ENCODE data around the gene FLRT3.

FLRT3 gene

DNA sequence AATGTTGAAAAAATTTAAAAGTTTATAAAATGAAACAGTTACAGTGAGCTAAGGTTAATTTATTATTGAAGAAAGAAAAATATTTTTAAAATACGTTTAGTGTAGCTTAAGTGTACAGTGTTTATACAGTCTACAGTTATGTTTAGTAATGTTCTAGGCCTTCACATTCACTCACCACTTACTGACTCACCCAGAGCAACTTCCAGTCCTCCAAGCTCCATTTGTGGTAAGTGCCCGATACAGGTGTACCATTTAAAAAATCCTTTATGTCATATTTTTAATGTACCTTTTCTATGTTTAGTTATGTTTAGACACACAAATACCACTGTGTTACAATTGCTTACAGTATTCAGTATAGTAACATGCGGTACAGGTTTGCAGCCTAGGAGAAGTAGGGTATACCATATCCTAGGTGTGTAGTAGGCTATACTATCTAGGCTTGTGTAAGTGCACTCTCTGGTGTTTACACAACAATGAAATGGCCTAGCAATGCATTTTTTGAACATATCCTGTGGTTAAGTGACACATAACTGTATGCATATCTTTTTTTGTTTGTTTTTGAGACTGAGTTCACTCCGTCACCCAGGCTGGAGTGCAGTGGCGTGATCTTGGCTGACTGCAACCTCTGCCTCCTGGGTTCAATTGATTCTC, 26.3 kb downstream of the FLRT3 start:
- TF ChIP-seq, protein P1, sequence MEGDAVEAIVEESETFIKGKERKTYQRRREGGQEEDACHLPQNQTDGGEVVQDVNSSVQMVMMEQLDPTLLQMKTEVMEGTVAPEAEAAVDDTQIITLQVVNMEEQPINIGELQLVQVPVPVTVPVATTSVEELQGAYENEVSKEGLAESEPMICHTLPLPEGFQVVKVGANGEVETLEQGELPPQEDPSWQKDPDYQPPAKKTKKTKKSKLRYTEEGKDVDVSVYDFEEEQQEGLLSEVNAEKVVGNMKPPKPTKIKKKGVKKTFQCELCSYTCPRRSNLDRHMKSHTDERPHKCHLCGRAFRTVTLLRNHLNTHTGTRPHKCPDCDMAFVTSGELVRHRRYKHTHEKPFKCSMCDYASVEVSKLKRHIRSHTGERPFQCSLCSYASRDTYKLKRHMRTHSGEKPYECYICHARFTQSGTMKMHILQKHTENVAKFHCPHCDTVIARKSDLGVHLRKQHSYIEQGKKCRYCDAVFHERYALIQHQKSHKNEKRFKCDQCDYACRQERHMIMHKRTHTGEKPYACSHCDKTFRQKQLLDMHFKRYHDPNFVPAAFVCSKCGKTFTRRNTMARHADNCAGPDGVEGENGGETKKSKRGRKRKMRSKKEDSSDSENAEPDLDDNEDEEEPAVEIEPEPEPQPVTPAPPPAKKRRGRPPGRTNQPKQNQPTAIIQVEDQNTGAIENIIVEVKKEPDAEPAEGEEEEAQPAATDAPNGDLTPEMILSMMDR (IDR thresholded peaks at IDR 0.05; ENCODE audit: control insufficient read depth, insufficient read depth, low read depth, low read length, missing control alignments): no peak
- DNase-seq (ENCODE audit: low read depth): no peak
- H3K4me3 ChIP-seq (ENCODE audit: control insufficient read depth, low read depth, low read length): no peak overlapping the region

DNA sequence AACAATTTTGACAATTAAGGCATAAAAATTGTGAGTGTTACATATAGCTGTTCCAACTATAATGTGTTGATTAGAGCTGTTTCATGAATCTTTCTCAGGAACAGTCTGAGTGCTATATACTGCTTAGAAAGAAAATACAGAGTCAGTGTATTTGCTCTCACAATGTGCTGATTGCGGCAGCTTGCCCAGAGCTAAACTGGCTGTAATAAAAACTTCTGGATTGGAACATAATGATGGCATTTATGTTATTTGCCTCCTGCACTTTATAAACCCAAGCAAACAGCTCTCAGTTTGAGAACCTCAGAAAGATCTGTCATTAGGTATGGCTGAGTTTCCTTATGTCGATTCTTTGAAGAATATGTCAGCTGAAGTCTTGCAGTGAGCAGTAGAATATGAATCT, 29.5 kb downstream of the FLRT3 start:
- TF ChIP-seq, protein P1 (IDR thresholded peaks at IDR 0.05; ENCODE audit: control insufficient read depth, insufficient read depth, low read depth, low read length, missing control alignments): no peak
- no peak overlapping the region for H3K4me3 ChIP-seq (ENCODE audit: control insufficient read depth, low read depth, low read length)

DNA sequence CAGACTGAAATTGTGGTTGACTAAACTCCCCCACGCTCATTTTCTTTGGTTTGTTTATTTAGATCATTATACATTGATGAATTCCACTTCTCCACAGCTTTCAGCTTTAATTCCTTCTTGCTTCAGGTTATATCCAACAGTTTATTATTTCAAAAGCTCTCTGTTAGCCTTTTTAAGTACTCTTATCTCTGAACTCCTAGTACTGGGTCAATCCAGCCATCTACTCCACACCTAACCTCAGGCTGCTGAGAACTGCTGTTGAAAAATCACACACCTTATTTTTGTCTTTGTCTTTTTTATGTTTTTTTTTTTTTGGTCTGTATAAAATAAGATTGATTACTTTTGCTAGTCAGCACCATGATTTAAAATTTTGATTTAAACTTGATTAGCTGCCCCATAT, 32.9 kb downstream of the FLRT3 start:
- TF ChIP-seq, protein P1 (IDR thresholded peaks at IDR 0.05; ENCODE audit: control insufficient read depth, insufficient read depth, low read depth, low read length, missing control alignments): no peak
- no peak overlapping the region for H3K4me3 ChIP-seq (ENCODE audit: control insufficient read depth, low read depth, low read length)
- no peak for DNase-seq (ENCODE audit: low read depth)

More for the DNA sequence above, 29.5 kb downstream of the FLRT3 start:
- DNase-seq (ENCODE audit: low read depth): no peak

DNA sequence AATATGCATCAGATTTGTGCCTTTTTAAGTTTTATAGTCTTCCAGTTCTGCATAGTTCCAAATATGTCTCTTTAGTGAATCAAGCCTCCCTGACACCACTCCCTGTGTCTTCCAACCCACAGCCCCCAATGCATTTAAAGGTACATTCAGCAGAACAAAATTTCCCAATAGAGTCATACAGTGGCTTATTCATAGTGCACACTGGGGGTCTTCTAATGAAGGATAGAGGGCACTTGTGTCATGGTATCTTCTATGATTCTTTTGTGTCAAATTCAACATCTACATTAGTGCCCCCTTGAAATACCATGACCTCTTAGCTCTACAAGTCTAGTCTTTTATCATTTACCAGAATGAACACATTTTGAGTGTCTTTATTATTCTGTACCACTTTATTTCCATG, 33.8 kb downstream of the FLRT3 start:
- no peak overlapping the region for H3K4me3 ChIP-seq (ENCODE audit: control insufficient read depth, low read depth, low read length)
- TF ChIP-seq, protein P1 (IDR thresholded peaks at IDR 0.05; ENCODE audit: control insufficient read depth, insufficient read depth, low read depth, low read length, missing control alignments): no peak
- no peak for DNase-seq (ENCODE audit: low read depth)

DNA sequence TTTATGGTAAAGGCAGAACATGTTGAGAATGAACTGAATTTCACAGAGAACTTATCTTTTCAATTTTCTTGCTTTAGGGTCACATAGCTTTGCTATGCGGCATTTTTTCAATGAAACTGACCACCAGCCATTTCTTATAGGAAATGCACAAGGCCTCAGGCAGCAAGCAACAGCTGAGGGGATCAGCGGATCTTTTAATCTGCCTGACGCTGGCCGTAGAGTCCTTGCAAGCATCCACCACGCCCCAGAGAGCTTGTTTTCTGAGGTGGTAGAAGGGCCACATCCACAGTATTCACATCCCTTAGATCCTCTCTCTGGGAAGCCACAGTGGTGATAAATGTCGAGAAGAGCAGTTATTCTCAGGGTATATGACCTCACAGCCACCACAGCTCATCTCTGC, 34.3 kb downstream of the FLRT3 start:
- no peak overlapping the region for H3K4me3 ChIP-seq (ENCODE audit: control insufficient read depth, low read depth, low read length)
- no peak for DNase-seq (ENCODE audit: low read depth)

DNA sequence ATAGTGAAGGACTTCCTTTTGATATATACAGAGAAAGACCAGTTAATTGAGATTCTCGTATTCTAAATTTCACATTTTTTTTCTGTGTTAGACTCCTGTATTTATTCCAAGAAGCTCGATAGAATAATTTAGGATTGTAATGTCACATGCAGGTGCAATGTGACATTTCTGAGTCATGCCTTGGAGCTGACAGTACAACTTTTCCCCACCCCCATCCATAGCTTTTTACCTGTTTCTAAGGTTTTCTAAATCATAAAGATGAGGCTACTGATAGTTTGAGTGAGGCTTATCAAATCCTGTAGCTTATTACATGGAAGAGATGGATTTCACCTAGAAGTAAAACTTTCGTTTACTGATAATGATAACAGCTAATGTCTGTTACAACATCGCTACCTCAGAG, 37.6 kb downstream of the FLRT3 start:
- no peak for DNase-seq (ENCODE audit: low read depth)
- TF ChIP-seq, protein P1 (IDR thresholded peaks at IDR 0.05; ENCODE audit: control insufficient read depth, insufficient read depth, low read depth, low read length, missing control alignments): no peak
- H3K4me3 ChIP-seq (ENCODE audit: control insufficient read depth, low read depth, low read length): no peak overlapping the region

More for the DNA sequence above, 34.3 kb downstream of the FLRT3 start:
- TF ChIP-seq, protein P1 (IDR thresholded peaks at IDR 0.05; ENCODE audit: control insufficient read depth, insufficient read depth, low read depth, low read length, missing control alignments): no peak
